DOHH2 (cell line): Measurements from ENCODE around the gene TLE7.

Experiments
- H3F3A ChIP-seq: fragments of 200-600 bp; sonication (generic), shearing (Covaris generic); 2 replicates; pipeline ENCODE4 v1.6.0; 2016; ENCODE audit warnings: antibody characterized with exemption, mild to moderate bottlenecking; ENCODE audit not compliant: control insufficient read depth, insufficient read depth
- H3K27ac ChIP-seq: fragments of 200-600 bp; sonication (generic); 2 replicates; pipeline ENCODE4 v1.5.1; 2014; ENCODE audit warnings: low read depth, mild to moderate bottlenecking, low read length, moderate library complexity
- H3K27me3 ChIP-seq: fragments of 200-600 bp; sonication (generic); 2 replicates; pipeline ENCODE4 v1.6.1; 2014; ENCODE audit warnings: mild to moderate bottlenecking, low read length, mixed read lengths; ENCODE audit not compliant: control insufficient read depth
- H3K36me3 ChIP-seq: fragments of 200-600 bp; sonication (generic); 2 replicates; pipeline ENCODE4 v1.6.1; 2014; ENCODE audit warnings: mild to moderate bottlenecking, low read length, moderate library complexity, mixed read lengths; ENCODE audit not compliant: control insufficient read depth
- H3K4me1 ChIP-seq: fragments of 200-600 bp; sonication (generic); 2 replicates; pipeline ENCODE4 v1.6.1; 2014; ENCODE audit warnings: mild to moderate bottlenecking, low read length, mixed read lengths; ENCODE audit not compliant: control insufficient read depth
- H3K4me2 ChIP-seq: fragments of 200-600 bp; sonication (generic); 2 replicates; pipeline ENCODE4 v1.6.0; 2014; ENCODE audit warnings: mild to moderate bottlenecking, low read length, moderate library complexity
- H3K4me3 ChIP-seq: fragments of 200-600 bp; sonication (generic); 2 replicates; pipeline ENCODE4 v1.5.1; 2014; ENCODE audit warnings: mild to moderate bottlenecking, low read length, mixed read lengths
- H3K79me2 ChIP-seq: fragments of 200-600 bp; sonication (generic); 2 replicates; pipeline ENCODE4 v1.6.1; 2014; ENCODE audit warnings: mild to moderate bottlenecking, low read length, mixed read lengths; ENCODE audit not compliant: control insufficient read depth
- H3K9me2 ChIP-seq: fragments of 200-600 bp; sonication (generic); replicated peaks from 2 replicates; pipeline ENCODE4 v1.6.1; 2014; ENCODE audit warnings: mild to moderate bottlenecking, low read length, mixed read lengths; ENCODE audit not compliant: control insufficient read depth
- H3K9me3 ChIP-seq: fragments of 200-600 bp; sonication (generic); 2 replicates; pipeline ENCODE4 v1.6.1; 2014; ENCODE audit warnings: antibody characterized with exemption, low read length, mixed read lengths; ENCODE audit not compliant: control insufficient read depth, insufficient read depth
- H4K20me1 ChIP-seq: fragments of 200-600 bp; sonication (generic); 2 replicates; pipeline ENCODE4 v1.6.0; 2014; ENCODE audit warnings: low read depth, mild to moderate bottlenecking, antibody characterized with exemption, low read length, moderate library complexity; ENCODE audit not compliant: control insufficient read depth, insufficient read depth
- CTCF ChIP-seq: fragments of 200-600 bp; sonication (generic); IDR thresholded peaks from one replicate; pipeline ENCODE4 v1.5.1; 2014; ENCODE audit warnings: antibody characterized with exemption, mild to moderate bottlenecking, low read depth, low read length; ENCODE audit not compliant: poor library complexity, severe bottlenecking
- EZH2phosphoT487 ChIP-seq: fragments of 200-600 bp; sonication (generic); IDR thresholded peaks from 2 replicates; pipeline ENCODE4 v1.6.1; 2017; ENCODE audit warnings: borderline replicate concordance, mild to moderate bottlenecking, antibody characterized with exemption, low read length, moderate library complexity, mixed read lengths

TLE7 gene

GRCh38 chr16:71426069-71426879, 15.6 kb downstream of the TLE7 start:
- Histone ChIP-seq H4K20me1 (no peaks in the 10 kb centered on the region), H3K4me2 (no peak overlapping the region), H3K79me2 (no peaks in the 10 kb centered on the region), H3K27ac (no peak overlapping the region), H3K27me3 (no peaks in the 10 kb centered on the region), H3F3A (no peaks in the 10 kb centered on the region), H3K4me3 (no peak overlapping the region), H3K9me3 (peaks cover 5% of the 10 kb centered on the region; the same call in 1 of the 2 replicates), H3K4me1 (no peaks in the 10 kb centered on the region), H3K36me3 (no peaks in the 10 kb centered on the region), H3K9me2 (no peaks in the 10 kb centered on the region)
- TF ChIP-seq EZH2phosphoT487 (no peak), CTCF (no peak)

GRCh38 chr16:71425746-71426068, 16.1 kb downstream of the TLE7 start:
- H3K9me2 ChIP-seq: no peaks in the 10 kb centered on the region
- H3K4me1 ChIP-seq: no peaks in the 10 kb centered on the region
- TF ChIP-seq CTCF (no peak), EZH2phosphoT487 (no peak)
- no peak overlapping the region for H3K27ac ChIP-seq
- H3K9me3 ChIP-seq: peaks cover 5% of the 10 kb centered on the region; the same call in 1 of the 2 replicates
- H3K4me3 ChIP-seq: no peak overlapping the region
- H4K20me1 ChIP-seq: no peaks in the 10 kb centered on the region
- no peaks in the 10 kb centered on the region for H3K36me3 ChIP-seq
- no peak overlapping the region for H3K4me2 ChIP-seq
- H3K27me3 ChIP-seq: no peaks in the 10 kb centered on the region
- no peaks in the 10 kb centered on the region for H3K79me2 ChIP-seq
- H3F3A ChIP-seq: no peaks in the 10 kb centered on the region

- no peak overlapping the region for H3K4me2 ChIP-seq
- H3K27ac ChIP-seq: no peak overlapping the region
- H3K79me2 ChIP-seq: no peaks in the 10 kb centered on the region
- no peaks in the 10 kb centered on the region for H3K36me3 ChIP-seq
- no peaks in the 10 kb centered on the region for H3F3A ChIP-seq
- no peaks in the 10 kb centered on the region for H3K4me1 ChIP-seq
- peaks cover 5% of the 10 kb centered on the region; the same call in 1 of the 2 replicates for H3K9me3 ChIP-seq
- no peaks in the 10 kb centered on the region for H4K20me1 ChIP-seq
- no peak overlapping the region for H3K4me3 ChIP-seq
- no peak for TF ChIP-seq CTCF
- H3K27me3 ChIP-seq: no peaks in the 10 kb centered on the region
- no peaks in the 10 kb centered on the region for H3K9me2 ChIP-seq
These were observed 17.2 kb downstream of the TLE7 start for GRCh38 chr16:71424626-71425025.
